ENCODE data around the gene SLC4A9. TPM values are rescaled to one million over a fixed set of nuclear protein-coding genes. Genes with fewer than 3 reads are reported as not detected.

The SLC4A9 gene
- total and polyA plus RNA-seq, 2 donors (not counting 3 experiments of a cell fraction or from before 2014, with no cell fraction given) = not detected

DNA sequence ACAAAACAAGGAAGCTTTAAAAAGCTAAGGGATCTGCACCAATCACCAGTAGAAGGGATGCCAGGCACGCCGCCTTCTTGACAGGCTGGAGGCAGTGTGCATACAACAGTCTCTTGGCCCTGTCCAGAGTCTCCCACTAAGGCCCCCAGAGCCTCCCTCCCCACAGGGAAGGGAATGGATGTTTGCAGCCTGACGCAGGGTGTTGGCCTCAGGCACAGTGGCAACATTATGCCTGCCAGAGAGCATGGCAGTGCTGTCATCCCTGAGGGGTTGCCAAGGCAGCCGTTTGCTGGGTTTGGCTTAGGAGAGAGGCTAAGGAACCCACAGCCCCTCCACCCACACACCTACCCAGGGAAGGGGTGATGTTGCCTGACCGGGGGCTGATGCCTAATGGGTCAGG, 18.4 kb upstream of the SLC4A9 start:
- Histone ChIP-seq H3K9me1 (replicated peaks; ENCODE audit: control insufficient read depth, extremely low read depth, insufficient read depth, low read length) (peaks cover 3% of the 10 kb centered on the region), H3K9ac (replicated peaks; ENCODE audit: extremely low read depth, insufficient read depth, low read length) (no peak overlapping the region), H3K4me3 (replicated peaks in 1 of 3; ENCODE audit: insufficient read depth in 1 of 3, low read depth in 1 of 3, low read length in 3 of 3) (no peak overlapping the region), H3K79me2 (ENCODE audit: control insufficient read depth, insufficient read depth, low read length) (peaks cover 83% of the 10 kb centered on the region), H3K36me3 (ENCODE audit: control insufficient read depth in 2 of 2, extremely low read depth in 1 of 2, insufficient read depth in 2 of 2, low read length in 2 of 2) (peaks cover 13 to 20% of the 10 kb centered on the region in 2 experiments), H3K4me2 (ENCODE audit: insufficient read depth, low read length) (peak overlapping the region; percentile 2), H3K9me3 (replicated peaks; ENCODE audit: control insufficient read depth, insufficient read depth, low read length) (no peaks in the 10 kb centered on the region), H2AFZ (ENCODE audit: low read depth, low read length) (no peak overlapping the region), H3K4me1 (ENCODE audit: control insufficient read depth, extremely low read depth, insufficient read depth, low read length) (peaks cover 52% of the 10 kb centered on the region), H3K27me3 (ENCODE audit: control insufficient read depth in 2 of 2, insufficient read depth in 2 of 2, low read length in 2 of 2) (no peaks in the 10 kb centered on the region), H4K20me1 (replicated peaks; ENCODE audit: control insufficient read depth, extremely low read depth, insufficient read depth, low read length) (no peaks in the 10 kb centered on the region), H3K27ac (ENCODE audit: insufficient read depth, low read depth, low read length) (peak overlapping the region; percentile 51)
- no peak for DNase-seq (ENCODE audit: low read depth, low spot score)
- FAIRE-seq = peak; percentile 12
- CTCF ChIA-PET = interaction anchor here (1.3 to 16.7 kb wide), 3 partner anchors 11 to 96 kb away, joined by 3 to 1214 read pairs (median 10); no protein-coding TSS in a partner anchor
- BruUV-seq (replicated peaks) = no TSS peak
- TF ChIP-seq EZH2 (IDR thresholded peaks at IDR 0.05; ENCODE audit: borderline replicate concordance, low read depth, low read length, severe bottlenecking) (no peak), JUN (IDR thresholded peaks at IDR 0.05; ENCODE audit: borderline replicate concordance, insufficient read depth, insufficient read length, low read depth) (no peak), MYC (IDR thresholded peaks at IDR 0.05; ENCODE audit: low read depth, low read length) (no peak), GATA2 (IDR thresholded peaks at IDR 0.05; ENCODE audit: insufficient read depth, insufficient read length, low read depth, low read length) (no peak), FOS (IDR thresholded peaks at IDR 0.05; ENCODE audit: borderline replicate concordance, insufficient read depth, low read length) (no peak), POLR2A (IDR thresholded peaks at IDR 0.05; ENCODE audit: low read depth, low read length) (no peak), POLR2AphosphoS5 (IDR thresholded peaks at IDR 0.05; ENCODE audit: insufficient read depth, low read depth, low read length) (no peak)
- TF ChIP-seq, protein P1, sequence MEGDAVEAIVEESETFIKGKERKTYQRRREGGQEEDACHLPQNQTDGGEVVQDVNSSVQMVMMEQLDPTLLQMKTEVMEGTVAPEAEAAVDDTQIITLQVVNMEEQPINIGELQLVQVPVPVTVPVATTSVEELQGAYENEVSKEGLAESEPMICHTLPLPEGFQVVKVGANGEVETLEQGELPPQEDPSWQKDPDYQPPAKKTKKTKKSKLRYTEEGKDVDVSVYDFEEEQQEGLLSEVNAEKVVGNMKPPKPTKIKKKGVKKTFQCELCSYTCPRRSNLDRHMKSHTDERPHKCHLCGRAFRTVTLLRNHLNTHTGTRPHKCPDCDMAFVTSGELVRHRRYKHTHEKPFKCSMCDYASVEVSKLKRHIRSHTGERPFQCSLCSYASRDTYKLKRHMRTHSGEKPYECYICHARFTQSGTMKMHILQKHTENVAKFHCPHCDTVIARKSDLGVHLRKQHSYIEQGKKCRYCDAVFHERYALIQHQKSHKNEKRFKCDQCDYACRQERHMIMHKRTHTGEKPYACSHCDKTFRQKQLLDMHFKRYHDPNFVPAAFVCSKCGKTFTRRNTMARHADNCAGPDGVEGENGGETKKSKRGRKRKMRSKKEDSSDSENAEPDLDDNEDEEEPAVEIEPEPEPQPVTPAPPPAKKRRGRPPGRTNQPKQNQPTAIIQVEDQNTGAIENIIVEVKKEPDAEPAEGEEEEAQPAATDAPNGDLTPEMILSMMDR (IDR thresholded peaks at IDR 0.05; ENCODE audit: extremely low read depth in 1 of 2, insufficient read depth in 1 of 2, low read depth in 1 of 2, low read length in 2 of 2) = no peak
- TF ChIP-seq, protein P2, sequence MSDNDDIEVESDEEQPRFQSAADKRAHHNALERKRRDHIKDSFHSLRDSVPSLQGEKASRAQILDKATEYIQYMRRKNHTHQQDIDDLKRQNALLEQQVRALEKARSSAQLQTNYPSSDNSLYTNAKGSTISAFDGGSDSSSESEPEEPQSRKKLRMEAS (IDR thresholded peaks at IDR 0.05; ENCODE audit: insufficient read depth, insufficient read length) = no peak
- POLR2A ChIA-PET = no interaction called here
- intact Hi-C loops (cut with micrococcal nuclease) = no loop called here
- dilution Hi-C loops (cut with MboI; ENCODE audit: extremely low pct_ligation_motif_present, low sequenced_read_pairs) = no loop called here
